ENCODE results near the gene CRYL1. TPM values are rescaled to one million over a fixed set of nuclear protein-coding genes. Genes with fewer than 3 reads are reported as not detected.

CRYL1 gene
- polyA plus RNA-seq, 1 of the 3 experiments (the other 2 are of a cell fraction) = 34.8 TPM

DNA sequence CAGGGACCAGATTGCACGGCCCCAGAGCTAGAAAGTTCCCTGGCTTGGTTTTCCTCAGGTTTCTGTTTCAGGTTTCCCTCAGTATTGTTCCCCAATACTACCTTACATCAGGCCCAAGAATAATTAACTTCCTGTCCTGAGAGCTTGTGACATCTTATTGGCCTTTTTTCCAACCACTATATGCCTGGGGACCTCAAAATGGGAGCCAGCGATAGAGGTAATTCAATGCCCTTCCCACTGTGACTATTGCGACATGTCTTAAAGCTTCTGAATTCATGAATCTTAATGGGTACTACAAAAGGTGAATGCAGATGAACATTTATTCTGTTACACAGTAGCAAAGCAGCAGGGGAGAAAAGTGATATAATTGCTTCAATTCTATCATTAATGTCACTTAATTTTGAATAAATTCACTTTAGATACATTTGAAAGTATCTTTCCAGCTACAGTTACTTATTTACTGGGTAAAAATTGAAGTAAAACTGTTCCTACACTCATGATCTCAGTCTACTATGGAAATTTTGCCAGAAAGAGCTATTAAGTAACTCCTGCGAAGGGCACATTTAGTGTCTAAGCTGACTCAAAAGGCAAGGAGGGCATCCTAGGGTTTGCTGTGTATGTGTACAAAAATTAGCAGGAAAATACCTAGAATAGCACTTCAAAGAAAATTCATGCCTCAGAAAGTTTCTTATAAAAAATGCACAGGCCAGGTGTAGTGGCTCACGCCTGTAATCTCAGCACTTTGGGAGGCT, 4.1 kb downstream of the CRYL1 start (continued):
- TF ChIP-seq PBX3 (IDR thresholded peaks at IDR 0.05) (no peak), YY1 (IDR thresholded peaks at IDR 0.05; ENCODE audit: low read depth) (no peak), SIN3A (IDR thresholded peaks at IDR 0.05; ENCODE audit: borderline replicate concordance, low read depth, low read length) (no peak), MAX (IDR thresholded peaks at IDR 0.05; ENCODE audit: low read depth) (no peak), ZBTB33 (IDR thresholded peaks at IDR 0.05; ENCODE audit: borderline replicate concordance, low read depth) (no peak)

GRCh38 chr13:20519875-20520274, 5.8 kb downstream of the CRYL1 start:
- H3K36me3 ChIP-seq (replicated peaks in 1 of 2; ENCODE audit: control insufficient read depth in 1 of 2, insufficient read depth in 2 of 2, low read length in 1 of 2) = no peaks in the 10 kb centered on the region
- ChIA-PET POLR2A (no interaction called here), CTCF (no interaction called here)
- no peaks in the 10 kb centered on the region for H3K9me2 ChIP-seq
- no peaks in the 10 kb centered on the region for H3K4me1 ChIP-seq (ENCODE audit: control insufficient read depth in 1 of 2, insufficient read depth in 2 of 2, low read depth in 1 of 2, low read length in 1 of 2)
- H3K4me3 ChIP-seq (ENCODE audit: low read depth in 2 of 2, low read length in 1 of 2) = no peak overlapping the region
- TF ChIP-seq USF2 (IDR thresholded peaks at IDR 0.05; ENCODE audit: borderline replicate concordance, low read depth, low read length) = no peak
- no peak for TF ChIP-seq SIN3A (IDR thresholded peaks at IDR 0.05; ENCODE audit: borderline replicate concordance, low read depth, low read length)
- TF ChIP-seq FOXJ3 (CRISPR knock-in tag; IDR thresholded peaks at IDR 0.05) = no peak
- TF ChIP-seq RFX5 (IDR thresholded peaks at IDR 0.05; ENCODE audit: low read length) = no peak
- TF ChIP-seq CTCF (IDR thresholded peaks at IDR 0.05) = no peak
- no peak for TF ChIP-seq FOXM1 (IDR thresholded peaks at IDR 0.05; ENCODE audit: low read depth)
- TF ChIP-seq EP300 (IDR thresholded peaks at IDR 0.05; ENCODE audit: borderline replicate concordance in 1 of 2, low read depth in 1 of 2, low read length in 1 of 2) = no peak
- no peak for TF ChIP-seq JUND (IDR thresholded peaks at IDR 0.05)
- TF ChIP-seq, protein P1, sequence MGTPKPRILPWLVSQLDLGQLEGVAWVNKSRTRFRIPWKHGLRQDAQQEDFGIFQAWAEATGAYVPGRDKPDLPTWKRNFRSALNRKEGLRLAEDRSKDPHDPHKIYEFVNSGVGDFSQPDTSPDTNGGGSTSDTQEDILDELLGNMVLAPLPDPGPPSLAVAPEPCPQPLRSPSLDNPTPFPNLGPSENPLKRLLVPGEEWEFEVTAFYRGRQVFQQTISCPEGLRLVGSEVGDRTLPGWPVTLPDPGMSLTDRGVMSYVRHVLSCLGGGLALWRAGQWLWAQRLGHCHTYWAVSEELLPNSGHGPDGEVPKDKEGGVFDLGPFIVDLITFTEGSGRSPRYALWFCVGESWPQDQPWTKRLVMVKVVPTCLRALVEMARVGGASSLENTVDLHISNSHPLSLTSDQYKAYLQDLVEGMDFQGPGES (IDR thresholded peaks at IDR 0.05; ENCODE audit: low read depth, low read length) = no peak
- TF ChIP-seq EZH2phosphoT487 (IDR thresholded peaks at IDR 0.05; ENCODE audit: borderline replicate concordance, low read depth) = no peak
- no peak for TF ChIP-seq TCF12 (IDR thresholded peaks at IDR 0.05)
- no peak for TF ChIP-seq MAX (IDR thresholded peaks at IDR 0.05; ENCODE audit: low read depth)
- TF ChIP-seq RCOR1 (IDR thresholded peaks at IDR 0.05; ENCODE audit: low read length) = no peak
- TF ChIP-seq, protein P2, sequence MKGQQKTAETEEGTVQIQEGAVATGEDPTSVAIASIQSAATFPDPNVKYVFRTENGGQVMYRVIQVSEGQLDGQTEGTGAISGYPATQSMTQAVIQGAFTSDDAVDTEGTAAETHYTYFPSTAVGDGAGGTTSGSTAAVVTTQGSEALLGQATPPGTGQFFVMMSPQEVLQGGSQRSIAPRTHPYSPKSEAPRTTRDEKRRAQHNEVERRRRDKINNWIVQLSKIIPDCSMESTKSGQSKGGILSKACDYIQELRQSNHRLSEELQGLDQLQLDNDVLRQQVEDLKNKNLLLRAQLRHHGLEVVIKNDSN (IDR thresholded peaks at IDR 0.05; ENCODE audit: borderline replicate concordance, low read depth) = no peak
- TF ChIP-seq MEF2A (IDR thresholded peaks at IDR 0.05; ENCODE audit: borderline replicate concordance, low read depth) = no peak
- no peak for TF ChIP-seq CHD2 (IDR thresholded peaks at IDR 0.05; ENCODE audit: low read length, partially characterized antibody)
- TF ChIP-seq RXRA (IDR thresholded peaks at IDR 0.05; ENCODE audit: borderline replicate concordance, low read depth) = no peak
- no peak for TF ChIP-seq NFIC (IDR thresholded peaks at IDR 0.05; ENCODE audit: borderline replicate concordance)
- no peak for TF ChIP-seq TAF1 (IDR thresholded peaks at IDR 0.05; ENCODE audit: borderline replicate concordance, low read depth, low read length)
- H3K9me3 ChIP-seq = no peaks in the 10 kb centered on the region
- H3K27me3 ChIP-seq (ENCODE audit: insufficient read depth) = no peaks in the 10 kb centered on the region
- no peaks in the 10 kb centered on the region for H3F3A ChIP-seq (replicated peaks; ENCODE audit: insufficient read depth)
- H3K79me2 ChIP-seq (ENCODE audit: insufficient read depth) = peaks cover 11% of the 10 kb centered on the region
- no peak overlapping the region for H3K9ac ChIP-seq
- no peak overlapping the region for H2AFZ ChIP-seq (ENCODE audit: low read depth)
- no peak overlapping the region for H3K27ac ChIP-seq (ENCODE audit: low read depth in 2 of 2, low read length in 1 of 2)
- no peak overlapping the region for H3K4me2 ChIP-seq
- 65% methylated on average over 1 of the region's 1 CpG for WGBS (ENCODE audit: low lambda C conversion rate)
- DNase-seq = no peak
- no peaks in the 10 kb centered on the region for H4K20me1 ChIP-seq (ENCODE audit: insufficient read depth)

All from SK-N-SH (cell line).